ENCODE measurements around the gene AUH.
"Not testable (repeated sequence)": the region's sequence is repeated elsewhere in the genome, so short reads cannot be mapped to it uniquely, and the experiment has no call there.

Gene AUH

DNA sequence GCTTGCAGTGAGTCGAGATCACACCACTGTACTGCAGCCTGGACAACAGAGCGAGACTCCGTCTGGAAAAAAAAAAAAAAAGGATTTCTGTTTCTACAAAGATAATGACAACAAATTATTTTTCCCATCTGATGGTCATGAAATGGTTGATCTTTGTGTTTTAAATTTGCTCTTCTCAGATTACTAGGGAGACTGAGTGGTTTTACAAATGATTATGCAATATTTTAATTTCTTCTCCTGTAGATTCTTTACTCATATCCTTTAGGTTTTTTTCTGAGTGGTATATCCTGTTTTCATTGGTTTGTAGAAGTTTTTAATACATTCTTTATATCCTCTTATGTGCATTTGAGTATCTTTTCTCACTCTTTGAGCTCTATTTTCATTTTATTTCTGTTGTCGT lies 20.6 kb upstream of the AUH start:
- no peak for DNase-seq (ENCODE audit: low read depth)
- no peak for TF ChIP-seq CTCF (IDR thresholded peaks at IDR 0.05; ENCODE audit: insufficient read depth, low read depth, low read length, missing control alignments)
- no peak overlapping the region for H3K4me3 ChIP-seq (ENCODE audit: low read depth, low read length)

DNA sequence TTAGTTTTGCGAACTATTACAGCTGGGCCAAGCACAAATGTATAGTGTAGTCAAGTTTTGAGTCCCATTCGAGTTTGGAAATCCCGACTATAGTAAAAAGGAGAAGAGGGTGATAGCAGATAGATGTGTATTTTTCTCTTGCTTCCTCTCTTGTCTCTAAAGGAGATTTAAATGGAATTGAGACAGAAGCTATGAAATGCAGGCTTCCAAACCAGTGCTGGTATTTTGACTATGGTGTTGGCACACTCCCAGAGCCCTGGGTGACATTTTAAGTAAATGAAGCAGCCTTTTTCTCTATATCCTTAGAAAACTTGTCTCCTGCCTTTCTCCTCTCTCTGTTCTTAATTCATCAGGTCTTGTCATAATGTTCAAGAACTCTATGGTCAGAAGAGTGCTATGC lies 17.7 kb upstream of the AUH start:
- no peak overlapping the region for H3K4me3 ChIP-seq (ENCODE audit: low read depth, low read length)

GRCh38 chr9:91378695-91379127 lies 17.0 kb upstream of the AUH start:
- no peak overlapping the region for H3K4me3 ChIP-seq (ENCODE audit: low read depth, low read length)
- no peak for DNase-seq (ENCODE audit: low read depth)
- TF ChIP-seq CTCF (IDR thresholded peaks at IDR 0.05; ENCODE audit: insufficient read depth, low read depth, low read length, missing control alignments), result no peak

More for the DNA sequence above, 17.7 kb upstream of the AUH start:
- no peak for DNase-seq (ENCODE audit: low read depth)
- no peak for TF ChIP-seq CTCF (IDR thresholded peaks at IDR 0.05; ENCODE audit: insufficient read depth, low read depth, low read length, missing control alignments)

DNA sequence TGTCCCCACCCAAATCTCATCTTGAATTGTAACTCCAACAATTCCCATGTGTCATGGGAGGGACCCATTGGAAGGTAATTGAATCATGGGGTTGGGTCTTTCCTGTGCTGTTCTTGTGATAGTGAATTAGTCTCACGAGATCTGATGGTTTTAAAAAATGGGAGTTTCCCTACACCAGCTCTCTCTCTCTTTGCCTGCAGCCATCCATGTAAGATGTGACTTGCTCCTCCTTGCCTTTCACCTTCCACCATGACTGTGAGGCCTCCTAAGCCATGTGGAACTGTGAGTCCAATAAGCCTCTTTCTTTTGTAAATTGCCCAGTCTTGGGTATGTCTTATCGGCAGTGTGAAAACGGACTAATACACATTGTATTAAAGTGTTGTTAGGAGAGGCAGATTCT lies 16.3 kb upstream of the AUH start:
- not testable (repeated sequence) for DNase-seq (ENCODE audit: low read depth); H3K4me3 ChIP-seq (ENCODE audit: low read depth, low read length)

DNA sequence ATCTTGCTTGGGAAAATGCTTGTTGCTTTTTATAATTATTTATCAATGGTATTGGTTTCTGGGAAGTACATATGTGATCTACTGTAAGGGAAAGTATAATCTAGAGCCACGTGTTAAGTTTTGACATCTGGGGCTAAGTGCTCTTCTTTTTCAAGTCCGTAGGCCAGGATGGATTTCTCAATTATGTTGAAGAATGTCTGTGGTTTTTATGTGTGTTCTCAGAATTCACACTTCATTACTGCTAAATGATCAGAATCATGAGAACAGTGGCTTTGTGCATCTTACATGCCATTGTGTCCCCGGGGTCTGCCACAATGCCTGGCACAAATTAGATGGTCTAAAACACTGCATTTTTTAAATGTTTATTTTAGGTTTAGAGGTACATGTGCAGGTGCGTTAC lies 14.5 kb upstream of the AUH start:
- no peak for TF ChIP-seq CTCF (IDR thresholded peaks at IDR 0.05; ENCODE audit: insufficient read depth, low read depth, low read length, missing control alignments)
- no peak for DNase-seq (ENCODE audit: low read depth)

GRCh38 chr9:91374939-91375338 lies 13.2 kb upstream of the AUH start:
- no peak overlapping the region for H3K4me3 ChIP-seq (ENCODE audit: low read depth, low read length)
- DNase-seq (ENCODE audit: low read depth), result no peak
- TF ChIP-seq CTCF (IDR thresholded peaks at IDR 0.05; ENCODE audit: insufficient read depth, low read depth, low read length, missing control alignments), result no peak

More for the DNA sequence above, 14.5 kb upstream of the AUH start:
- H3K4me3 ChIP-seq (ENCODE audit: low read depth, low read length), result no peak overlapping the region

GRCh38 chr9:91371894-91372293 lies 10.2 kb upstream of the AUH start:
- no peak for TF ChIP-seq CTCF (IDR thresholded peaks at IDR 0.05; ENCODE audit: insufficient read depth, low read depth, low read length, missing control alignments)

DNA sequence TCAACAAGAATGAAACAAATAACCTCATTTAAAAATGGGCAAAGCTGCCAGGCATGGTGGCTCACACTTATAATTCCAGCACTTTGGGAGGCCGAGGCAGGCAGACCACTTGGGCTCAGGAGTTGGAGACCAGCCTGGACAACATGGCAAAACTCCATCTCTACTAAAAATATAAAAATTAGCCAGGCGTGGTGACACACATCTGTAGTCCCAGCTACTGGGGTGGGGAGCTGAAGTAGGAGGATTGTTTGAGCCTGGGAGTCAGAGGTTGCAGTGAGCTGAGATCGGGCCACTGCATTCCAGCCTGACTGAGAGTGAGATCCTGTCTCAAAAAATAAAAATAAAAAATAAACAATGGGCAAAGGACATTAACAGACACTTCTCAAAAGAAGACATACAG lies 8.3 kb upstream of the AUH start:
- not testable (repeated sequence) for H3K4me3 ChIP-seq (ENCODE audit: low read depth, low read length); DNase-seq (ENCODE audit: low read depth)

More at GRCh38 chr9:91371894-91372293, 10.2 kb upstream of the AUH start:
- DNase-seq (ENCODE audit: low read depth), result no peak
- no peak overlapping the region for H3K4me3 ChIP-seq (ENCODE audit: low read depth, low read length)

All from GM12865 (cell line).